Measurements from ENCODE around the gene CPVL.

DNA sequence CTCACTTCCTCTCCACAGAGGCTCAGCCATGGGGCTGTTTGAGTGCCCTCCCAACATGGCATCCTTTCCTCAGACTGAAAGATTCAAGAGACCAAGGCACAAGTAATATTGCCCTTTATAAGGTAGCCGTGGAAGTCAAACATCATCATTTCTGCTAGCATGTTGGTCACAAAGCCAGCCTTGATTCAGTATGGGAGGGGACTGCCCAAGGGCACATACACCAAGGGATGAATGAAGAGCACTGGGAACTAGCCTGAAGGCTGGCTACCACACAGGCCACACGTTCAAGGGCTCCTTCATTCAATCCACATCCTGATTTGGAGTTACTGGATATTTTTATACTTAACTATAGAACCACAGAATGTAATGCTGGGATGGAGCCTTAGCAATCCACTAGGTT, 39.3 kb downstream of the CPVL start:
- TF ChIP-seq POLR2A (IDR thresholded peaks at IDR 0.05; ENCODE audit: low read depth) (no peak), EP300 (IDR thresholded peaks at IDR 0.05) (no peak)
- TF ChIP-seq, protein P1, sequence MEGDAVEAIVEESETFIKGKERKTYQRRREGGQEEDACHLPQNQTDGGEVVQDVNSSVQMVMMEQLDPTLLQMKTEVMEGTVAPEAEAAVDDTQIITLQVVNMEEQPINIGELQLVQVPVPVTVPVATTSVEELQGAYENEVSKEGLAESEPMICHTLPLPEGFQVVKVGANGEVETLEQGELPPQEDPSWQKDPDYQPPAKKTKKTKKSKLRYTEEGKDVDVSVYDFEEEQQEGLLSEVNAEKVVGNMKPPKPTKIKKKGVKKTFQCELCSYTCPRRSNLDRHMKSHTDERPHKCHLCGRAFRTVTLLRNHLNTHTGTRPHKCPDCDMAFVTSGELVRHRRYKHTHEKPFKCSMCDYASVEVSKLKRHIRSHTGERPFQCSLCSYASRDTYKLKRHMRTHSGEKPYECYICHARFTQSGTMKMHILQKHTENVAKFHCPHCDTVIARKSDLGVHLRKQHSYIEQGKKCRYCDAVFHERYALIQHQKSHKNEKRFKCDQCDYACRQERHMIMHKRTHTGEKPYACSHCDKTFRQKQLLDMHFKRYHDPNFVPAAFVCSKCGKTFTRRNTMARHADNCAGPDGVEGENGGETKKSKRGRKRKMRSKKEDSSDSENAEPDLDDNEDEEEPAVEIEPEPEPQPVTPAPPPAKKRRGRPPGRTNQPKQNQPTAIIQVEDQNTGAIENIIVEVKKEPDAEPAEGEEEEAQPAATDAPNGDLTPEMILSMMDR (IDR thresholded peaks at IDR 0.05): no peak
